ENCODE data around the gene PRKD1. TPM values are rescaled to one million over a fixed set of nuclear protein-coding genes. Genes with fewer than 3 reads are reported as not detected.

PRKD1 gene
- total RNA-seq, 2 experiments from 2014 or later, result not detected

DNA sequence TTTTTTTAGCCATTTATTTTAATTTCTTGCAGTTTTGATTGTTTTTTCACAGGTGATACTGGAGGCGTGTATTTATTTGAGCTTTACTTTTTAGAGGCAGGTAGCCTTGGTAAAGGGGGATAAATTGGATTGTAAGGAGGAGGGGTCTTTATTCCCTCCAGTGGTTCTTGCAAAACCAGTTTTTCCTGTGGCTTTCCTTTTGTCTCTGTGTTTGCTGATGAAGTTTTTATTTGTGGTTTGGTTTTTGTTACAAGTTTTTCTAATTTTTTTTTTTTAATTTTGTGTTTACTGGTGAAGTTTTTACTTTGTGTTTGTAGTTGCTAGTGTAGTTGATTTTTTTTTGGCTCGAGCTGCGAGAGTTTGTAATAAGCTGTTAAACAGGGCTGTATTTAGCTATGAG lies 278.5 kb downstream of the PRKD1 start:
- Histone ChIP-seq H3K27ac (ENCODE audit: low read depth in 1 of 2, low read length in 2 of 2) (no peak overlapping the region), H3K27me3 (ENCODE audit: control insufficient read depth in 1 of 2, insufficient read depth in 2 of 2, low read length in 2 of 2) (no peaks in the 10 kb centered on the region), H3K9me3 (ENCODE audit: control insufficient read depth in 1 of 2, insufficient read depth in 1 of 2, low read length in 2 of 2) (peaks cover 17 to 22% of the 10 kb centered on the region in 2 experiments), H3K4me3 (ENCODE audit: low read length) (no peak overlapping the region), H3K4me1 (ENCODE audit: insufficient read depth, low read length) (no peaks in the 10 kb centered on the region), H3K36me3 (ENCODE audit: insufficient read depth, low read length) (no peaks in the 10 kb centered on the region)
- H3K9me3 Mint-ChIP-seq, result peaks cover 23% of the 10 kb centered on the region
- no peak overlapping the region for H3K27ac Mint-ChIP-seq
- H3K4me1 Mint-ChIP-seq (ENCODE audit: low read depth), result no peaks in the 10 kb centered on the region
- DNase-seq (no peak), ATAC-seq (ENCODE audit: poor library complexity) (no peak)
- intact Hi-C loops (cut with DNase I, micrococcal nuclease), result no loop called here
- H3K4me3 Mint-ChIP-seq, result no peak overlapping the region
- H3K36me3 Mint-ChIP-seq (ENCODE audit: low read depth), result peaks cover 3% of the 10 kb centered on the region
- ChIA-PET POLR2A (no interaction called here), CTCF (interaction anchor here (1.3 kb wide), 1 partner anchor 11 kb away, joined by 4 read pairs; no protein-coding TSS in a partner anchor)
- TF ChIP-seq CTCF (IDR thresholded peaks at IDR 0.05), result no peak
- H3K27me3 Mint-ChIP-seq, result no peaks in the 10 kb centered on the region

GRCh38 chr14:29648045-29648444 lies 279.6 kb downstream of the PRKD1 start:
- no peak for TF ChIP-seq CTCF (IDR thresholded peaks at IDR 0.05)
- no peak overlapping the region for H3K4me3 ChIP-seq (ENCODE audit: low read length)
- H3K4me1 Mint-ChIP-seq (ENCODE audit: low read depth), result no peaks in the 10 kb centered on the region
- no peaks in the 10 kb centered on the region for H3K4me1 ChIP-seq (ENCODE audit: insufficient read depth, low read length)
- H3K36me3 Mint-ChIP-seq (ENCODE audit: low read depth), result peaks cover 3% of the 10 kb centered on the region
- H3K27ac Mint-ChIP-seq, result no peak overlapping the region
- no peaks in the 10 kb centered on the region for H3K27me3 ChIP-seq (ENCODE audit: control insufficient read depth in 1 of 2, insufficient read depth in 2 of 2, low read length in 2 of 2)
- peaks cover 23% of the 10 kb centered on the region for H3K9me3 Mint-ChIP-seq
- no peaks in the 10 kb centered on the region for H3K27me3 Mint-ChIP-seq
- peaks cover 17 to 22% of the 10 kb centered on the region in 2 experiments for H3K9me3 ChIP-seq (ENCODE audit: control insufficient read depth in 1 of 2, insufficient read depth in 1 of 2, low read length in 2 of 2)
- no peak overlapping the region for H3K4me3 Mint-ChIP-seq
- POLR2A ChIA-PET, result no interaction called here
- no peak for ATAC-seq (ENCODE audit: poor library complexity)
- CTCF ChIA-PET, result no interaction called here
- no peak overlapping the region for H3K27ac ChIP-seq (ENCODE audit: low read depth in 1 of 2, low read length in 2 of 2)
- DNase-seq, result no peak
- intact Hi-C loops (cut with DNase I, micrococcal nuclease), result no loop called here
- no peaks in the 10 kb centered on the region for H3K36me3 ChIP-seq (ENCODE audit: insufficient read depth, low read length)

GRCh38 chr14:29645117-29645516 lies 282.5 kb downstream of the PRKD1 start:
- Histone ChIP-seq H3K27me3 (ENCODE audit: control insufficient read depth in 1 of 2, insufficient read depth in 2 of 2, low read length in 2 of 2) (no peaks in the 10 kb centered on the region), H3K36me3 (ENCODE audit: insufficient read depth, low read length) (no peaks in the 10 kb centered on the region), H3K9me3 (ENCODE audit: control insufficient read depth in 1 of 2, insufficient read depth in 1 of 2, low read length in 2 of 2) (peaks cover 11 to 22% of the 10 kb centered on the region in 2 experiments), H3K4me3 (ENCODE audit: low read length) (no peak overlapping the region), H3K27ac (ENCODE audit: low read depth in 1 of 2, low read length in 2 of 2) (no peak overlapping the region), H3K4me1 (ENCODE audit: insufficient read depth, low read length) (no peaks in the 10 kb centered on the region)
- POLR2A ChIA-PET, result no interaction called here
- no peaks in the 10 kb centered on the region for H3K4me1 Mint-ChIP-seq (ENCODE audit: low read depth)
- ATAC-seq (ENCODE audit: poor library complexity) (no peak), DNase-seq (no peak)
- intact Hi-C loops (cut with DNase I, micrococcal nuclease), result no loop called here
- no peaks in the 10 kb centered on the region for H3K27me3 Mint-ChIP-seq
- CTCF ChIA-PET, result no interaction called here
- H3K9me3 Mint-ChIP-seq, result peaks cover 29% of the 10 kb centered on the region
- H3K36me3 Mint-ChIP-seq (ENCODE audit: low read depth), result peaks cover 3% of the 10 kb centered on the region
- H3K4me3 Mint-ChIP-seq, result no peak overlapping the region
- no peak overlapping the region for H3K27ac Mint-ChIP-seq
- TF ChIP-seq CTCF (IDR thresholded peaks at IDR 0.05), result no peak
